Transverse colon (tissue), 4 donors: ENCODE results near the gene TGFB1. TPM values are rescaled to one million over a fixed set of nuclear protein-coding genes. Genes with fewer than 3 reads are reported as not detected.
A peak's percentile ranks its signal among the peaks of the same experiment; 100 is the strongest.

Experiments
- DNase-seq: peaks from one replicate; pipeline ENCODE4 v3.0.0-alpha.2; 2019
- H3K27ac ChIP-seq, 4 donors: fragments of 200-600 bp; sonication (generic); 2 replicates each; pipeline ENCODE4 v1.5.1; 2016 to 2018; ENCODE audit warnings: inconsistent platforms in 4 of 4
- H3K27me3 ChIP-seq: fragments of 200-600 bp; sonication (generic); 2 replicates; pipeline ENCODE4 v1.5.1; 2017; ENCODE audit warnings: inconsistent platforms
- H3K36me3 ChIP-seq, 4 donors: fragments of 200-600 bp; sonication (generic); 2 replicates each; pipeline ENCODE4 v1.5.1; 2017 to 2019; ENCODE audit warnings: inconsistent platforms in 4 of 4
- H3K4me1 ChIP-seq, 4 donors: fragments of 200-600 bp; sonication (generic); 2 replicates each; pipeline ENCODE4 v1.5.1; 2017 to 2020; ENCODE audit warnings: inconsistent platforms in 4 of 4
- H3K4me3 ChIP-seq, 4 donors: fragments of 200-600 bp; sonication (generic); 1 replicate in 1 of 4; 2 replicates in 3 of 4; pipeline versions ENCODE4 v1.5.1 to v1.6.1; 2017 to 2019; ENCODE audit warnings: inconsistent platforms in 4 of 4
- H3K9me3 ChIP-seq, 2 donors: fragments of 200-600 bp; sonication (generic); 2 replicates each; pipeline ENCODE4 v1.5.1; 2017 to 2019; ENCODE audit warnings: inconsistent platforms in 2 of 2
- EP300 ChIP-seq: sonication (generic); formaldehyde crosslinking; IDR thresholded peaks from one replicate; pipeline ENCODE4 v1.6.1; 2017; ENCODE audit warnings: antibody characterized with exemption, low read depth
- POLR2A ChIP-seq: fragments of 450-650 bp; IDR thresholded peaks from one replicate; pipeline ENCODE4 v1.6.1; 2016; ENCODE audit warnings: antibody characterized with exemption, mild to moderate bottlenecking, moderate library complexity
- POLR2AphosphoS5 ChIP-seq, 3 donors: sonication (generic); formaldehyde crosslinking; IDR thresholded peaks; one replicate each; pipeline ENCODE4 v1.6.1; 2016; ENCODE audit warnings: antibody characterized with exemption in 3 of 3
- WGBS, 2 donors: methylation state at CpG; one replicate each; pipeline ENCODE4 v1.1.5; 2018; ENCODE audit warnings: low coverage in 1 of 2; 5-methylcytosine and 5-hydroxymethylcytosine counted together
- in situ Hi-C, 4 donors: fragments of 200-750 bp; cut with MboI; loops; one replicate each; pipeline versions ENCODE4 v1.15.0 to v1.15.1; 2017; ENCODE audit warnings: low sequenced_read_pairs in 3 of 4, low pct_ligation_motif_present in 1 of 4, low pct_unique_long_range_greater_than_20kb in 1 of 4
- intact Hi-C: fragments of 100-400 bp; cut with DNase I; formaldehyde crosslinking; loops from one replicate; pipeline ENCODE4 v1.15.1; 2023; ENCODE audit warnings: low total_unique reads
- total RNA-seq, 4 donors: library from RNA; depleted of rRNA; stranded (reverse); fragments of >200 nt; gene quantifications; one replicate each; pipeline ENCODE4 v1.1.0, GENCODE V29; 2016
- TF ChIP-seq, protein P1 (sequence below), 5 experiments: fragments of 200-600 bp in 3 of 5; fragments of 450-650 bp in 2 of 5; sonication (generic) in 3 of 5; IDR thresholded peaks; 1 replicate in 2 of 5; 2 replicates in 3 of 5; pipeline ENCODE4 v1.5.1; 2016 to 2017; ENCODE audit warnings: antibody characterized with exemption in 5 of 5, inconsistent platforms in 3 of 5, mild to moderate bottlenecking in 2 of 5, moderate library complexity in 1 of 5

TGFB1 gene
- total RNA-seq, 4 donors from 2014 or later: 4.4 to 30.3 (median 9.7) TPM

- peaks cover 0 to 38% (median 16%) of the 10 kb centered on the region in 4 donors for H3K36me3 ChIP-seq
- 33% methylated on average over 4 of the region's 4 CpGs; no CpG with 5 or more reads in 1 of the 2 donors for WGBS, 2 donors
Measured at GRCh38 chr19:41307954-41308449, 45.7 kb downstream of the TGFB1 start.

GRCh38 chr19:41307090-41307875 lies 46.4 kb downstream of the TGFB1 start:
- 45 to 47% methylated on average over 8 of the region's 8 CpGs for WGBS, 2 donors
- Histone ChIP-seq H3K27ac (peak overlapping the region; percentile 91 to 96 (median 93)), H3K4me1 (peaks cover 22 to 61% (median 32%) of the 10 kb centered on the region in 4 donors), H3K9me3 (no peaks in the 10 kb centered on the region), H3K4me3 (no peak overlapping the region), H3K36me3 (peaks cover 0 to 41% (median 17%) of the 10 kb centered on the region in 4 donors), H3K27me3 (no peaks in the 10 kb centered on the region)
- TF ChIP-seq POLR2A (no peak), EP300 (no peak)
- intact Hi-C loops: loop anchor here (5.0 kb wide), 1 partner anchor 35 kb away; no protein-coding TSS in a partner anchor
- DNase-seq: no peak
- in situ Hi-C loops: no loop called here

More at GRCh38 chr19:41307954-41308449, 45.7 kb downstream of the TGFB1 start:
- no peaks in the 10 kb centered on the region for H3K9me3 ChIP-seq
- peaks cover 22 to 61% (median 34%) of the 10 kb centered on the region in 4 donors for H3K4me1 ChIP-seq
- in situ Hi-C loops (no loop called here), intact Hi-C loops (loop anchor here (5.0 kb wide), 1 partner anchor 36 kb away; no protein-coding TSS in a partner anchor)
- H3K27ac ChIP-seq: peak overlapping the region; percentile 91 to 96 (median 93)
- no peak overlapping the region for H3K4me3 ChIP-seq
- H3K27me3 ChIP-seq: no peaks in the 10 kb centered on the region
- DNase-seq: no peak
- no peak for TF ChIP-seq POLR2AphosphoS5 (IDR thresholded peaks at IDR 0.05)
- no peak for TF ChIP-seq POLR2A
- TF ChIP-seq EP300: no peak
- TF ChIP-seq, protein P1, sequence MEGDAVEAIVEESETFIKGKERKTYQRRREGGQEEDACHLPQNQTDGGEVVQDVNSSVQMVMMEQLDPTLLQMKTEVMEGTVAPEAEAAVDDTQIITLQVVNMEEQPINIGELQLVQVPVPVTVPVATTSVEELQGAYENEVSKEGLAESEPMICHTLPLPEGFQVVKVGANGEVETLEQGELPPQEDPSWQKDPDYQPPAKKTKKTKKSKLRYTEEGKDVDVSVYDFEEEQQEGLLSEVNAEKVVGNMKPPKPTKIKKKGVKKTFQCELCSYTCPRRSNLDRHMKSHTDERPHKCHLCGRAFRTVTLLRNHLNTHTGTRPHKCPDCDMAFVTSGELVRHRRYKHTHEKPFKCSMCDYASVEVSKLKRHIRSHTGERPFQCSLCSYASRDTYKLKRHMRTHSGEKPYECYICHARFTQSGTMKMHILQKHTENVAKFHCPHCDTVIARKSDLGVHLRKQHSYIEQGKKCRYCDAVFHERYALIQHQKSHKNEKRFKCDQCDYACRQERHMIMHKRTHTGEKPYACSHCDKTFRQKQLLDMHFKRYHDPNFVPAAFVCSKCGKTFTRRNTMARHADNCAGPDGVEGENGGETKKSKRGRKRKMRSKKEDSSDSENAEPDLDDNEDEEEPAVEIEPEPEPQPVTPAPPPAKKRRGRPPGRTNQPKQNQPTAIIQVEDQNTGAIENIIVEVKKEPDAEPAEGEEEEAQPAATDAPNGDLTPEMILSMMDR (IDR thresholded peaks at IDR 0.05): no peak

- Histone ChIP-seq H3K36me3 (peaks cover 0 to 42% (median 20%) of the 10 kb centered on the region in 4 donors), H3K4me3 (no peak overlapping the region), H3K9me3 (no peaks in the 10 kb centered on the region), H3K27ac (peak overlapping the region; percentile 49 to 95 (median 73)), H3K4me1 (peaks cover 16 to 51% (median 24%) of the 10 kb centered on the region in 4 donors), H3K27me3 (no peaks in the 10 kb centered on the region)
- in situ Hi-C loops: no loop called here
- no peak for DNase-seq
- 85 to 100% methylated on average over 1 to 13 of the region's 13 CpGs for WGBS, 2 donors
- intact Hi-C loops: loop anchor here (5.0 kb wide), 1 partner anchor 34 kb away; no protein-coding TSS in a partner anchor
- no peak for TF ChIP-seq EP300
- TF ChIP-seq, protein P1 (IDR thresholded peaks at IDR 0.05): no peak
- TF ChIP-seq POLR2A: no peak
- TF ChIP-seq POLR2AphosphoS5 (IDR thresholded peaks at IDR 0.05): no peak
Measured at GRCh38 chr19:41305927-41306793, 47.6 kb downstream of the TGFB1 start.

DNA sequence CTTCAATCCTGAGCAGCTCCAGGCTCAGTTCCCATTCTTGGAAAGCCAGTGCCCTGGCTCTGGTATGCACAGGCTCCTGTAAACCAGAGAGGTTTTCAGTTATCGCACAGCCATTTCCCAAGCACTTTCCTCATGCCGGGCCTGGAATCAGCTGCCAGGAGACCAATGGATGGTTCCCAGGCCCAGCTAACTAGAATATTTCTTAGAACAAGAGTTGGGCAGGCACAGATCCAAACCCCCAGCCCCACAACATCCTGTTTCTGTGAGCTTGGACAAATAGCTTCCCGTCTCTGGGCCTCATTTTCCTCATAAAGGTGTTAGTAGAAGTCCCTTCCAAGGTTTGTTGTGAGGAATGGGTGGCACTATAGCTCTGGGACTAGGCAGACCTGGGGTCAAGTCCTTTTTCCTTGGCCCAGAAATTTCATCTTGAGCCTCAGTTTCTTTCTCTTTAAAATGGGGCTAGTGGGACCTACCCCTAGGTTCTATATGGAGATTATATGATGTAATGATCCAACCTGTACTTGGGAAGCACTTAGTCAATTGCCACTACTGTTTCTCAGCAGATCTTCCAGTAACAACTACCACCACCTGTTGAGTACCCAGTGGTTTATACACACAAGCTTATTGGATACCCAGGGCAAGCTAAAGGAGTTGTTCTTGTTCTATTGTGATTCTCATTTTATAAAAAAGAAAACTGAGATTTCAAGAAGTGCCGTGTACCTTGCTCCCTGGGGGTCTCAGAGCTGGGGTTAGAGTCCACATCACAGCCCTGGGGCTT lies 48.8 kb downstream of the TGFB1 start:
- 82% methylated on average over 2 to 4 of the region's 4 CpGs for WGBS, 2 donors
- Histone ChIP-seq H3K4me1 (peaks cover 19 to 57% (median 24%) of the 10 kb centered on the region in 4 donors), H3K9me3 (no peaks in the 10 kb centered on the region), H3K27me3 (no peaks in the 10 kb centered on the region), H3K4me3 (no peak overlapping the region), H3K36me3 (peaks cover 0 to 51% (median 24%) of the 10 kb centered on the region in 4 donors), H3K27ac (peak overlapping the region; percentile 8 to 55 (median 31))
- DNase-seq: no peak
- intact Hi-C loops: loop anchor here (5.0 kb wide), 1 partner anchor 33 kb away; no protein-coding TSS in a partner anchor
- in situ Hi-C loops: no loop called here
- no peak for TF ChIP-seq EP300
- TF ChIP-seq POLR2A: no peak
- no peak for TF ChIP-seq POLR2AphosphoS5 (IDR thresholded peaks at IDR 0.05)
- TF ChIP-seq, protein P1 (IDR thresholded peaks at IDR 0.05): no peak
